ENCODE measurements around the gene DNAH8.
"Not testable (repeated sequence)": the region's sequence is repeated elsewhere in the genome, so short reads cannot be mapped to it uniquely, and the experiment has no call there.

The DNAH8 gene

GRCh38 chr6:38753707-38754106 lies 38.6 kb downstream of the DNAH8 start:
- no peak for DNase-seq

GRCh38 chr6:38755207-38755606 lies 40.1 kb downstream of the DNAH8 start:
- DNase-seq, result no peak

GRCh38 chr6:38755874-38756273 lies 40.8 kb downstream of the DNAH8 start:
- DNase-seq, result no peak

- DNase-seq, result no peak
Measured at GRCh38 chr6:38760097-38760496, 45.0 kb downstream of the DNAH8 start.

GRCh38 chr6:38762848-38763247 lies 47.7 kb downstream of the DNAH8 start:
- no peak for DNase-seq

- DNase-seq, result no peak
Measured at GRCh38 chr6:38767560-38767959, 52.4 kb downstream of the DNAH8 start.

- no peak for DNase-seq
Measured at GRCh38 chr6:38773338-38773737, 58.2 kb downstream of the DNAH8 start.

- DNase-seq, result no peak
Measured at GRCh38 chr6:38774929-38775707, 60.0 kb downstream of the DNAH8 start.

GRCh38 chr6:38775870-38776269 lies 60.8 kb downstream of the DNAH8 start:
- no peak for DNase-seq

GRCh38 chr6:38776515-38776914 lies 61.4 kb downstream of the DNAH8 start:
- no peak for DNase-seq

GRCh38 chr6:38779310-38780062 lies 64.4 kb downstream of the DNAH8 start:
- DNase-seq, result no peak

GRCh38 chr6:38782616-38783015 lies 67.5 kb downstream of the DNAH8 start:
- DNase-seq, result no peak

- DNase-seq, result no peak
Measured at GRCh38 chr6:38783443-38784228, 68.5 kb downstream of the DNAH8 start.

GRCh38 chr6:38784506-38785235 lies 69.6 kb downstream of the DNAH8 start:
- DNase-seq, result no peak

- no peak for DNase-seq
Measured at GRCh38 chr6:38786486-38786885, 71.4 kb downstream of the DNAH8 start.

- DNase-seq, result no peak
Measured at GRCh38 chr6:38789256-38789655, 74.1 kb downstream of the DNAH8 start.

- no peak for DNase-seq
Measured at GRCh38 chr6:38792356-38792755, 77.2 kb downstream of the DNAH8 start.

GRCh38 chr6:38794682-38795081 lies 79.6 kb downstream of the DNAH8 start:
- no peak for DNase-seq

GRCh38 chr6:38796006-38796405 lies 80.9 kb downstream of the DNAH8 start:
- DNase-seq, result no peak

GRCh38 chr6:38796437-38796836 lies 81.3 kb downstream of the DNAH8 start:
- not testable (repeated sequence) for DNase-seq

- DNase-seq, result no peak
Measured at GRCh38 chr6:38796850-38797249, 81.7 kb downstream of the DNAH8 start.

- no peak for DNase-seq
Measured at GRCh38 chr6:38797391-38797790, 82.3 kb downstream of the DNAH8 start.

All from NCI-H1930 (cell line).